HG03469 (cell line): ENCODE results near the gene ZNF732.
"Not testable (repeated sequence)": the region's sequence is repeated elsewhere in the genome, so short reads cannot be mapped to it uniquely, and the experiment has no call there.

Experiments used
- ATAC-seq: cut with Tn5 transposase; IDR thresholded peaks from one replicate; pipeline ENCODE4 v1.9.1; 2021; ENCODE audit warnings: mild to moderate bottlenecking, moderate library complexity, moderate number of reproducible peaks; ENCODE audit not compliant: unreplicated experiment

Gene ZNF732

GRCh38 chr4:304969-305680, at the start of gene ZNF732:
Gene ZNF732, minus strand, starts transcription at chr4:305474. Its CDS starts 164 bp downstream, at chr4:305310.
- no peak for ATAC-seq

- no peak for ATAC-seq
Observed at GRCh38 chr4:340011-340410, 34.7 kb upstream of the ZNF732 start.

GRCh38 chr4:338759-339097, 33.5 kb upstream of the ZNF732 start:
- ATAC-seq = no peak

GRCh38 chr4:337932-338758, 32.9 kb upstream of the ZNF732 start:
- ATAC-seq = peak; percentile 5

GRCh38 chr4:337143-337931, 32.1 kb upstream of the ZNF732 start, which contains the start of gene ZNF141:
Gene ZNF141, plus strand, starts transcription at chr4:337814. Its CDS starts 170 bp downstream, at chr4:337984.
- ATAC-seq = peak; percentile 93

GRCh38 chr4:336893-337142, 31.5 kb upstream of the ZNF732 start:
- peak; percentile 1 for ATAC-seq

GRCh38 chr4:336099-336892, 31.0 kb upstream of the ZNF732 start:
- ATAC-seq = no peak

GRCh38 chr4:335515-335914, 30.2 kb upstream of the ZNF732 start:
- no peak for ATAC-seq

- ATAC-seq = no peak
Observed at GRCh38 chr4:328729-329128, 23.5 kb upstream of the ZNF732 start.

GRCh38 chr4:314296-314903, 9.1 kb upstream of the ZNF732 start:
- ATAC-seq = no peak

- no peak for ATAC-seq
Observed at GRCh38 chr4:309807-310206, 4.5 kb upstream of the ZNF732 start.

GRCh38 chr4:306551-306961, 1.3 kb upstream of the ZNF732 start:
- ATAC-seq = peak; percentile 60

GRCh38 chr4:304516-304915, 758 bp downstream of the ZNF732 start:
- not testable (repeated sequence) for ATAC-seq

GRCh38 chr4:302381-302780, 2.9 kb downstream of the ZNF732 start:
- no peak for ATAC-seq

GRCh38 chr4:294732-295131, 10.5 kb downstream of the ZNF732 start:
- no peak for ATAC-seq

- ATAC-seq = no peak
Observed at GRCh38 chr4:288891-289290, 16.4 kb downstream of the ZNF732 start.

GRCh38 chr4:273309-274017, 31.8 kb downstream of the ZNF732 start:
- no peak for ATAC-seq

GRCh38 chr4:271492-272103, 33.7 kb downstream of the ZNF732 start:
- no peak for ATAC-seq

GRCh38 chr4:259240-259639, 46.0 kb downstream of the ZNF732 start:
- not testable (repeated sequence) for ATAC-seq
